GM23338 (cell line): ENCODE data around the gene PARP2. TPM values are rescaled to one million over a fixed set of nuclear protein-coding genes. Genes with fewer than 3 reads are reported as not detected.

Experiments used
- ATAC-seq: fragments of 200-7000 bp; cut with Tn5 transposase; 3 replicates; pipeline ENCODE4 v1.9.1; 2020
- DNase-seq: peaks from one replicate; pipeline ENCODE4 v3.0.0-alpha.2; 2015; ENCODE audit warnings: low spot score
- H2AFZ ChIP-seq: fragments of 200-600 bp; sonication (generic); 2 replicates; pipeline ENCODE4 v1.8.0; 2016; ENCODE audit warnings: antibody characterized with exemption, mild to moderate bottlenecking, moderate library complexity
- H3F3A ChIP-seq: fragments of 200-600 bp; sonication (generic); replicated peaks from 2 replicates; pipeline ENCODE4 v1.8.0; 2017; ENCODE audit warnings: antibody characterized with exemption, mixed run types, low read depth
- H3K27ac ChIP-seq: fragments of 200-600 bp; sonication (generic); 2 replicates; pipeline ENCODE4 v1.6.1; 2016; ENCODE audit warnings: low read depth
- H3K27me3 ChIP-seq: fragments of 200-600 bp; sonication (generic); 2 replicates; pipeline ENCODE4 v1.8.0; 2016; ENCODE audit warnings: mild to moderate bottlenecking, mixed run types, moderate library complexity; ENCODE audit not compliant: insufficient read depth
- H3K36me3 ChIP-seq: fragments of 200-600 bp; sonication (generic); 2 replicates; pipeline ENCODE4 v1.8.0; 2016; ENCODE audit warnings: mild to moderate bottlenecking; ENCODE audit not compliant: insufficient read depth
- H3K4me1 ChIP-seq: fragments of 200-600 bp; sonication (generic); 2 replicates; pipeline ENCODE4 v1.8.0; 2016; ENCODE audit warnings: mild to moderate bottlenecking, moderate library complexity; ENCODE audit not compliant: insufficient read depth
- H3K4me2 ChIP-seq: fragments of 200-600 bp; sonication (generic); 2 replicates; pipeline ENCODE4 v1.7.1; 2017; ENCODE audit warnings: mixed run types
- H3K4me3 ChIP-seq: fragments of 200-600 bp; sonication (generic); 2 replicates; pipeline ENCODE4 v1.6.1; 2016; ENCODE audit warnings: mixed run types
- H3K79me2 ChIP-seq: fragments of 200-600 bp; sonication (generic); replicated peaks from 2 replicates; pipeline ENCODE4 v1.8.0; 2017; ENCODE audit warnings: mild to moderate bottlenecking; ENCODE audit not compliant: insufficient read depth
- H3K9me2 ChIP-seq: fragments of 200-600 bp; sonication (generic); 2 replicates; pipeline ENCODE4 v1.8.0; 2017; ENCODE audit not compliant: insufficient read depth
- H4K20me1 ChIP-seq: fragments of 200-600 bp; sonication (generic); replicated peaks from 2 replicates; pipeline ENCODE4 v1.8.0; 2017; ENCODE audit warnings: mild to moderate bottlenecking; ENCODE audit not compliant: insufficient read depth
- H3K27ac Mint-ChIP-seq: 2 replicates; pipeline ENCODE4 v1.8.0; 2020; ENCODE audit warnings: inconsistent platforms, mild to moderate bottlenecking, moderate library complexity, mixed read lengths
- H3K27me3 Mint-ChIP-seq: 3 replicates; pipeline ENCODE4 v1.8.0; 2022; ENCODE audit warnings: low read depth, mild to moderate bottlenecking, moderate library complexity, mixed read lengths, inconsistent platforms; ENCODE audit not compliant: insufficient read depth, poor library complexity
- H3K36me3 Mint-ChIP-seq: 3 replicates; pipeline ENCODE4 v1.8.0; 2021; ENCODE audit warnings: low read depth, mild to moderate bottlenecking, inconsistent platforms, moderate library complexity, mixed read lengths
- H3K4me1 Mint-ChIP-seq: 3 replicates; pipeline ENCODE4 v1.8.0; 2020; ENCODE audit warnings: mild to moderate bottlenecking, inconsistent platforms, mixed read lengths
- H3K4me3 Mint-ChIP-seq: 3 replicates; pipeline ENCODE4 v1.8.0; 2021; ENCODE audit warnings: moderate library complexity, mild to moderate bottlenecking, inconsistent platforms, mixed read lengths
- H3K9me3 Mint-ChIP-seq: 3 replicates; pipeline ENCODE4 v1.8.0; 2020; ENCODE audit warnings: moderate library complexity, mild to moderate bottlenecking, inconsistent platforms, mixed read lengths
- EZH2 ChIP-seq: fragments of 200-600 bp; sonication (generic); IDR thresholded peaks from one replicate; pipeline ENCODE4 v1.8.0; 2017; ENCODE audit warnings: antibody characterized with exemption, mild to moderate bottlenecking, low read depth; ENCODE audit not compliant: unreplicated experiment
- EZH2phosphoT487 ChIP-seq: fragments of 200-600 bp; sonication (generic); IDR thresholded peaks from one replicate; pipeline ENCODE4 v1.8.1; 2018; ENCODE audit warnings: antibody characterized with exemption; ENCODE audit not compliant: unreplicated experiment
- JUNB ChIP-seq: IDR thresholded peaks from one replicate; pipeline ENCODE4 v1.6.1; 2016; ENCODE audit warnings: antibody characterized with exemption; ENCODE audit not compliant: unreplicated experiment
- POLR2AphosphoS5 ChIP-seq: IDR thresholded peaks from 2 replicates; pipeline ENCODE4 v1.6.1; 2016; ENCODE audit warnings: antibody characterized with exemption, low read depth
- STAT1 ChIP-seq: IDR thresholded peaks from one replicate; pipeline ENCODE4 v1.6.1; 2016; ENCODE audit warnings: antibody characterized with exemption; ENCODE audit not compliant: unreplicated experiment
- ZNF331 ChIP-seq: fragments of 250-450 bp; sonication (Bioruptor Pico); IDR thresholded peaks from 2 replicates; pipeline ENCODE4 v1.5.0; 2020; ENCODE audit warnings: low read depth, mild to moderate bottlenecking, moderate library complexity
- ZNF462 ChIP-seq: fragments of 250-450 bp; sonication (Bioruptor Pico); IDR thresholded peaks from 2 replicates; pipeline ENCODE4 v1.5.0; 2020; ENCODE audit warnings: mild to moderate bottlenecking, moderate library complexity
- polyA plus RNA-seq: library from polyadenylated mRNA; unstranded; fragments of >200 nt; fragmentation: Nextera tagmentation; extraction: Ambion mirVana; gene quantifications from 2 replicates; pipeline ENCODE4 v1.2.1, GENCODE V29; 2016
- total RNA-seq: library from RNA; depleted of rRNA; stranded (reverse); fragments of >200 nt; shearing (Covaris generic); gene quantifications from 2 replicates; pipeline ENCODE4 v1.2.3, GENCODE V29; 2014
- TF ChIP-seq, protein P1 (sequence below): IDR thresholded peaks from 2 replicates; pipeline ENCODE4 v1.6.1; 2016; ENCODE audit warnings: antibody characterized with exemption
- TF ChIP-seq, protein P2 (sequence below): IDR thresholded peaks from one replicate; pipeline ENCODE4 v1.6.1; 2018; ENCODE audit warnings: antibody characterized with exemption; ENCODE audit not compliant: unreplicated experiment

The PARP2 gene
- total and polyA plus RNA-seq, 2 experiments from 2014 or later, result 27.8 to 42.7 TPM

- Histone ChIP-seq H3K27me3 (no peaks in the 10 kb centered on the region), H3K4me2 (no peak overlapping the region), H4K20me1 (peaks cover 3% of the 10 kb centered on the region; the same call in 1 of the 2 replicates), H3K4me1 (no peaks in the 10 kb centered on the region), H3F3A (no peaks in the 10 kb centered on the region), H3K36me3 (no peaks in the 10 kb centered on the region; the same call in 1 of the 2 replicates), H2AFZ (no peak overlapping the region), H3K79me2 (no peaks in the 10 kb centered on the region), H3K4me3 (no peak overlapping the region), H3K27ac (no peak overlapping the region), H3K9me2 (no peaks in the 10 kb centered on the region)
- Mint-ChIP-seq H3K9me3 (no peaks in the 10 kb centered on the region), H3K27me3 (peaks cover 2% of the 10 kb centered on the region), H3K4me1 (no peaks in the 10 kb centered on the region), H3K36me3 (peaks cover 25% of the 10 kb centered on the region), H3K4me3 (no peak overlapping the region), H3K27ac (peak overlapping the region; percentile 43; the same call in 1 of the 2 replicates)
- ATAC-seq (no peak), DNase-seq (no peak)
- TF ChIP-seq EZH2phosphoT487 (no peak), ZNF331 (CRISPR knock-in tag) (no peak)
- TF ChIP-seq, protein P1, sequence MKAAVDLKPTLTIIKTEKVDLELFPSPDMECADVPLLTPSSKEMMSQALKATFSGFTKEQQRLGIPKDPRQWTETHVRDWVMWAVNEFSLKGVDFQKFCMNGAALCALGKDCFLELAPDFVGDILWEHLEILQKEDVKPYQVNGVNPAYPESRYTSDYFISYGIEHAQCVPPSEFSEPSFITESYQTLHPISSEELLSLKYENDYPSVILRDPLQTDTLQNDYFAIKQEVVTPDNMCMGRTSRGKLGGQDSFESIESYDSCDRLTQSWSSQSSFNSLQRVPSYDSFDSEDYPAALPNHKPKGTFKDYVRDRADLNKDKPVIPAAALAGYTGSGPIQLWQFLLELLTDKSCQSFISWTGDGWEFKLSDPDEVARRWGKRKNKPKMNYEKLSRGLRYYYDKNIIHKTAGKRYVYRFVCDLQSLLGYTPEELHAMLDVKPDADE, result no peak
Measured at GRCh38 chr14:20400965-20401593, 57.6 kb downstream of the PARP2 start.

DNA sequence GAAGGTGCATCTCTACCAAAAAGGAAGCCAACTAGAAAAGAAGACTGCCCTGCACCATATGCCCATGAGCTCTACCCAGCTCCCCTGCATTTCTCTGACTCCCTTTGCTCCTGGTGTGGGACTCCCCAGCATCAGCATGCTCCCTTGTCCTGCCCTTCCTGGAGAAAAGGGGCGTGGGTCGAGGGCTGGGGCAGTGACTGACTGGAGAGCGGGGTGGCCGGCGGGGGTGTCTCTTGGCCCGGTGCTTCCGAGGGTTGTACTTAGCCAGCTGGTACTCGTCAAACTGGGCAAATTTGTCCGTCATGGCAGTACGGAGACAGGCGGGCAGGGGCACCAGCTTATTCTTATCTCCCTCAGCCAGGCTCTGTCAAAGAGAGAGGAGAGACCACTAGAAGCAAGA is 60.1 kb downstream of the PARP2 start:
- Histone ChIP-seq H3F3A (no peaks in the 10 kb centered on the region), H2AFZ (no peak overlapping the region), H3K9me2 (no peaks in the 10 kb centered on the region), H3K36me3 (no peaks in the 10 kb centered on the region; the same call in 1 of the 2 replicates), H3K4me1 (no peaks in the 10 kb centered on the region), H3K4me2 (no peak overlapping the region), H4K20me1 (peaks cover 3% of the 10 kb centered on the region; the same call in 1 of the 2 replicates), H3K27me3 (no peaks in the 10 kb centered on the region), H3K4me3 (no peak overlapping the region), H3K79me2 (no peaks in the 10 kb centered on the region), H3K27ac (no peak overlapping the region)
- Mint-ChIP-seq H3K9me3 (no peaks in the 10 kb centered on the region), H3K27me3 (peaks cover 3% of the 10 kb centered on the region), H3K36me3 (peaks cover 33% of the 10 kb centered on the region), H3K27ac (peak overlapping the region; percentile 54; the same call in 1 of the 2 replicates), H3K4me1 (no peaks in the 10 kb centered on the region), H3K4me3 (no peak overlapping the region)
- no peak for ATAC-seq
- no peak for DNase-seq
- TF ChIP-seq STAT1 (no peak), JUNB (no peak), EZH2 (no peak), ZNF462 (no peak), POLR2AphosphoS5 (no peak)
- TF ChIP-seq, protein P2, sequence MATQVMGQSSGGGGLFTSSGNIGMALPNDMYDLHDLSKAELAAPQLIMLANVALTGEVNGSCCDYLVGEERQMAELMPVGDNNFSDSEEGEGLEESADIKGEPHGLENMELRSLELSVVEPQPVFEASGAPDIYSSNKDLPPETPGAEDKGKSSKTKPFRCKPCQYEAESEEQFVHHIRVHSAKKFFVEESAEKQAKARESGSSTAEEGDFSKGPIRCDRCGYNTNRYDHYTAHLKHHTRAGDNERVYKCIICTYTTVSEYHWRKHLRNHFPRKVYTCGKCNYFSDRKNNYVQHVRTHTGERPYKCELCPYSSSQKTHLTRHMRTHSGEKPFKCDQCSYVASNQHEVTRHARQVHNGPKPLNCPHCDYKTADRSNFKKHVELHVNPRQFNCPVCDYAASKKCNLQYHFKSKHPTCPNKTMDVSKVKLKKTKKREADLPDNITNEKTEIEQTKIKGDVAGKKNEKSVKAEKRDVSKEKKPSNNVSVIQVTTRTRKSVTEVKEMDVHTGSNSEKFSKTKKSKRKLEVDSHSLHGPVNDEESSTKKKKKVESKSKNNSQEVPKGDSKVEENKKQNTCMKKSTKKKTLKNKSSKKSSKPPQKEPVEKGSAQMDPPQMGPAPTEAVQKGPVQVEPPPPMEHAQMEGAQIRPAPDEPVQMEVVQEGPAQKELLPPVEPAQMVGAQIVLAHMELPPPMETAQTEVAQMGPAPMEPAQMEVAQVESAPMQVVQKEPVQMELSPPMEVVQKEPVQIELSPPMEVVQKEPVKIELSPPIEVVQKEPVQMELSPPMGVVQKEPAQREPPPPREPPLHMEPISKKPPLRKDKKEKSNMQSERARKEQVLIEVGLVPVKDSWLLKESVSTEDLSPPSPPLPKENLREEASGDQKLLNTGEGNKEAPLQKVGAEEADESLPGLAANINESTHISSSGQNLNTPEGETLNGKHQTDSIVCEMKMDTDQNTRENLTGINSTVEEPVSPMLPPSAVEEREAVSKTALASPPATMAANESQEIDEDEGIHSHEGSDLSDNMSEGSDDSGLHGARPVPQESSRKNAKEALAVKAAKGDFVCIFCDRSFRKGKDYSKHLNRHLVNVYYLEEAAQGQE, result no peak
